Retina (tissue), 1 donor: ENCODE measurements around the gene HS3ST3A1.

Experiments used
- DNase-seq: peaks from one replicate; pipeline ENCODE4 v3.0.0-alpha.2; 2016

HS3ST3A1 gene

DNA sequence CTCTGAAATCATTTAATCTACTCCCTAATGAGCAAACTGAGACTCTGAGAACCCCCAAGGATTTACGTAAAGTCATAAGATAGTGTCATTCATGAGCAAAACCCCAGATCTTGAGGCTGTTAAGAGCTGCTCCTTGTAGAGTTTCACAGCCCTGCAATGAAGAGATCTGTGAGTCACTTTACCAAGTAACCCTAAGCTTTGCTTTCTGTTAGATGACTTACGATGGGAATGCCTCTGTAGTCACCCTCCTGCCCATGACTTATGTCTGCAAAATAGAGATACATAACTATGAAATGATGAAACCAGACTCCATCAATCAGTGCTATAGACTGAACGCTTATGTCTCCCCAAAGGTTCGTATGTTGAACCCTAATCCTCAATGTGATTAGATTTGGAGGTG, 117.7 kb downstream of the HS3ST3A1 start:
- no peak for DNase-seq

- no peak for DNase-seq
Measured at GRCh38 chr17:13480877-13481276, 120.9 kb downstream of the HS3ST3A1 start.

- DNase-seq = no peak
Measured at GRCh38 chr17:13478326-13478830, 123.4 kb downstream of the HS3ST3A1 start.

DNA sequence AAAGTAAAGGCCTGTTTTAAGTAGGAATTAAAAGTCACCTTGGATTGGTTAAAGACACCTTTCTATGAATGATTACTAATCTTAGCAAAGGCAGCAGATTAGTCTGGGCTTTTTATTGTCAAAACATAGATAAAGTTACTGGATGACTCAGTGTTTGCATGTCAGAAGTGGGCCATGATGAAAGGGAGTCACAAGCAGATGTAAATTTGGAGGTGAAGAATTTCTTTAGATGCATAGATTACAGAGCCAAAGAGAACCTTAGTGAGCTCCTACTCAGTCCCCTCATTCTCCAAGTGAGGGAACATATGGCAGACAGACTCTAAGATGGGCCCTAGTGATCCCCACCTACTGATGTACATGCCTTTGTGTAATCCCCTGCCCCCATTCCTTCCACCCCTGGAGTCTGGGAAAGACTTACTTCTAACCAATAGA, 124.5 kb downstream of the HS3ST3A1 start:
- no peak for DNase-seq

GRCh38 chr17:13476720-13477119, 125.0 kb downstream of the HS3ST3A1 start:
- DNase-seq = no peak

DNA sequence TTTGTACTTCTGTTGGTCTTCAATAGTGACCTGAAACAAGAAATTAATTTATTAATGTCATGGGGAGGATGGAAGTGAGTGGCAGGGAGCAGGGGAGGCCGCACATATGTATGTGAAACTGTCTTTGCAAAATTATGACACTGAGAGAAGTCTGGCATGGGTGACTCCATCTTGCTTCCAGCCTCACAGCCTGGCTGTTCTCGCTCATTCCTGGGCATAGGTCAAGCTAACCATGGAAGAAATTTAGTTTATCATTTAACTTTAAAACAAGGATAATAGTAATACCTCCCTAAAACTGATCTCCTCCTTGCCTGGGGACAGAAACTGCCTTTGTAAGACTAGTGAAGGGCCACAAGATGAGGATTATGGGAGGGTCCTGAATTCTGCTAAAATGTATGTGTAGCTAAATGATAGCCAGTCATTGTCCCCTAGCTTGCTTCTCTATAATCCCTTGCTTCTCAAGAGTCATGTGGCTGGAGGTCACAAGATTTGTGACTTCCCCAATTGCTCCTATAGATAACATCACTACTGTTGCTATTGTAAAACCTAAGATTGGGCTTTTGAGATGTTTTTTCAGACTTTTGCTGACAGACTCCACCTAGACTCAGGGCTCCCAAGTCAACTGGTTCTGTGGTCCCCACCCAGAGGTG, 126.0 kb downstream of the HS3ST3A1 start:
- DNase-seq = no peak

DNA sequence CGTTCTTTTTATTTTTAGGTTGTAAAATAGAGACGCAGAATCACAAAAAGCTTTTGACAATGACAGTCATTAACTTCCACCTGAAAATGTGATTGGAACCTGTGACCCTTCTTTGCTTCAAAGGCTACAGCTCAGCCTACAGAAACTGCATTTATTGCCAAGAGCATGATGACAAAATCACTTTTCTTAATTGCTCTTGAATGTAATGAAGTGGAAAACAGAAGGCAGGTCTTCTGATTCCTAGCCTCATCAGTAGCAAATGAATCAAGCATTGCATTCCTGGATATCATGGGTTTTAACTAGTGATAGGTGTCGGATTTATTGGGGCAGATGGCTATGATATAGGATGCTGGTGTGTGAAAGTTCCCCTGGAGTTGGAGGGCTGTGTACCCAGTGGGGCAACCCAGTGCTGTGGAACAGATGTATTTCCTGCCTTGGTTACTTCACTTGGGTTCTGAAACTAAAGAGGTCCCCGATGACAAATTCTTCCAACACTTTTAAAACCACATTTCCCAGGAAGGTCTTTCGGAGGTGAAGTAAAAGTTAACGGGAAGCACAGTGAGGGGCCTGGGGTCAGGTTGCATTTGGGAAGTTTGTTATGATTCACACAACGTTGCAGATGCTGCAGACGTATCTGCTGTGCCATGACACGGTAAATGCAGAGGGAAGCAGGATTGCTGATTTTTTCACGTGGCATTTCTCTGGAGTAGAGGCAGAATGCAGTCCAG, 127.5 kb downstream of the HS3ST3A1 start:
- DNase-seq = no peak

DNA sequence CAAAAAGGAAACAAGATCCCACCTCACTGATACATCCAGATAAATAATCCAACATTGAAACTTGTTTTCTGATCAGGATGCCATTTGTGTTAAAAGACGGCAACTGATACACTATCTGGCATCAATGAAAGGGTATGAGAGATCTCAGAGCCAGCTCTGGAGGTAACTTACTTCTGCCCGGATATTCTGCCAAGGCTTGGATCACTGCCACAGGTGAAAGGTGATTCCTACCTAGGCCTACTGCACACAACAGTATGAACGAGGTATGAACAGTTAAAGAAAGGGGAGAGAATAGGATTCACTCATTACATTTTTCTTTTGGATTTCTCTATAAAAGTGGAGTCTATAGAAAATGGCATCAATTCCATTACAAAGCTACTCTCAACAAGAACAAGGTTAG, 136.1 kb downstream of the HS3ST3A1 start:
- DNase-seq = no peak

- DNase-seq = peak; percentile 86
Measured at GRCh38 chr17:13462673-13463124, 139.0 kb downstream of the HS3ST3A1 start.

DNA sequence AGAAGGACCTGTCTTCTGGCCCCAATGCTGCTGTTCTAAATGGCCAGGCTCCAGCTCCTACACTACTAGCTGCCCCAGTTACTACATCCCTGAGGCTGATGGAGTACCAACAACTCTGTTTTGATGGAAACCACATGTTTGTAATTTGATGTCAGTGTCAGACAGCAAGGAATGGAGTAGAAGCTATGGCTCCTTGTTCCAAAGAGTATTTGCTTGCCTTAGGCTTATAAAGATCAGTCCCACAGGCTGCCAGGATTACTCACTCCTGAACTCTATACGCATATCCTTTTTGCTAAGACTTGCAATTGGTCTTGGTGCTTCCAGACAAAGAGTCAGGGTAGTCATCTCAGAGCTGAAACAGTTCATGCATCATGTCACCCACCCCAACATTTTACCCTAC, 139.6 kb downstream of the HS3ST3A1 start:
- no peak for DNase-seq

DNA sequence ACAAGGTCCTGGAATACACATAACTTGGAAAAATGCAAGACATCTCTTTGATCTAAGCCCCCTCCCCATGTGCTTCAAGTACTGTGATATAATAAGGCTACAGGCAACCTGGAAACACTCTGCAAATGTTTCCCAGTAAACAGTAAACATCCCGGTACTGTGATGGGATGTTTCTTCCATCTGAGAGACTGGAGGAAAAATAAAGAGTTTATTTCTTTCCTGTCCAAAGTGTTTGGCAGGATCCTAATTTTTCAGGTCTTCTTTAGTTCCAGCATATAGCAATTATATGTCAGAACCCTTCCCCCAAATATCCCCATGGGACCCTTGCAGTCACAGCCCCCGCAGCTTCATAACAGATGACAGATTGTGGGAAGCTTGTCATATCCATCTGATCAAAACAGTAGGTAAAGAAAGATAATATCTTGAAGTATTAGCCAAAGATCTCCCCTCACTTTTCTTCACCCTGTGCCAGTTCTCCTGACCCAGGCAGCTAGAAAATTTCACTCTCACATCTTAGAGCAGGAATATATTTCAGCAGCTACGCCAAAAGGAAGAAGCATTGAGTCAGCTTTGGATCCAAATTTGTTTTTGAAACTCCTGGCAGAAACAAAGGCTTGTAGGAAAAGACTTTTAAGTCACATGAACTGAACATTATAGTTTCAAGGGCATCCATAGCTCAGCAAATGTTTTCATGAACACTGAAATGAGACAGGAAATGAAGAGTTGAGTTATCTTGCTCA, 141.3 kb downstream of the HS3ST3A1 start:
- no peak for DNase-seq

GRCh38 chr17:13457783-13458182, 143.9 kb downstream of the HS3ST3A1 start:
- DNase-seq = no peak
